HG03066 (cell line): ENCODE results near the gene CAPN2.

Experiments used
- ATAC-seq: cut with Tn5 transposase; IDR thresholded peaks from one replicate; pipeline ENCODE4 v1.9.1; 2021; ENCODE audit warnings: low read depth; ENCODE audit not compliant: unreplicated experiment

The CAPN2 gene

DNA sequence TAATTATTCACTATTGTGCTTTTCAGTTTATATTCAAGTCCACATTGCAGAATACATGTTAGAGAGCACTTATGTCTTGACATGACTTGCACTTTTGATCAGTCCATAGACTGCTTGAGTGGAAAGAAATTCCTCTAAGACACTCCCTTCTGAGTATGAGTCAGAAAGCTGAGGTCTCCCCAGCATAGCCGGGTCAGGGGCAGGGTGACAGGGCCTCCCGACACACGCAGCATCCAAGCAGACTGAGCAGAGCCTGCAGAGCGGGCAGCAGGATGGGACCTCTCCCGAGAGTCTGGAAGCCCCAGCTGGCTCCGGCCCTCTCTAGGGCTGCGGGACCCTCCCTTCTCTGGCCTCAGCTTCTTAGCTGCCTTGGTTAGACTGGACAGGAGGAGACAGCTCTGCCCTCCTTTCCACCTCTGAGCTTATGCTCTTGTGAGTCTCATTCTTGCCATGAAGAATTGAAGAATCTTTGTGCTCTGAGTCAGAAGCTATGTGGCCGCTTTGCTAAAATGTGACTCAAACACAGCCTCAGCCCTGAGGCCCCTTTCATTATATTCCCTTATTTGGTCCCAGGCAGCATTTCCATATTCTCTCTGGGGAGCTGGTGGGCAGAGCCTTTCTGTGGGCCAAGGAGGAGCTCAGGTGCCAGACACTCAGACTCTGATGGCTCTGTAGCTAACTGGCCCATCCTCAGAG, 11.2 kb upstream of the CAPN2 start:
- ATAC-seq: no peak

GRCh38 chr1:223702735-223703667, 9.3 kb upstream of the CAPN2 start:
- no peak for ATAC-seq

- no peak for ATAC-seq
Observed at GRCh38 chr1:223703668-223704013, 8.7 kb upstream of the CAPN2 start.

GRCh38 chr1:223704921-223705878, 7.1 kb upstream of the CAPN2 start:
- ATAC-seq: no peak

DNA sequence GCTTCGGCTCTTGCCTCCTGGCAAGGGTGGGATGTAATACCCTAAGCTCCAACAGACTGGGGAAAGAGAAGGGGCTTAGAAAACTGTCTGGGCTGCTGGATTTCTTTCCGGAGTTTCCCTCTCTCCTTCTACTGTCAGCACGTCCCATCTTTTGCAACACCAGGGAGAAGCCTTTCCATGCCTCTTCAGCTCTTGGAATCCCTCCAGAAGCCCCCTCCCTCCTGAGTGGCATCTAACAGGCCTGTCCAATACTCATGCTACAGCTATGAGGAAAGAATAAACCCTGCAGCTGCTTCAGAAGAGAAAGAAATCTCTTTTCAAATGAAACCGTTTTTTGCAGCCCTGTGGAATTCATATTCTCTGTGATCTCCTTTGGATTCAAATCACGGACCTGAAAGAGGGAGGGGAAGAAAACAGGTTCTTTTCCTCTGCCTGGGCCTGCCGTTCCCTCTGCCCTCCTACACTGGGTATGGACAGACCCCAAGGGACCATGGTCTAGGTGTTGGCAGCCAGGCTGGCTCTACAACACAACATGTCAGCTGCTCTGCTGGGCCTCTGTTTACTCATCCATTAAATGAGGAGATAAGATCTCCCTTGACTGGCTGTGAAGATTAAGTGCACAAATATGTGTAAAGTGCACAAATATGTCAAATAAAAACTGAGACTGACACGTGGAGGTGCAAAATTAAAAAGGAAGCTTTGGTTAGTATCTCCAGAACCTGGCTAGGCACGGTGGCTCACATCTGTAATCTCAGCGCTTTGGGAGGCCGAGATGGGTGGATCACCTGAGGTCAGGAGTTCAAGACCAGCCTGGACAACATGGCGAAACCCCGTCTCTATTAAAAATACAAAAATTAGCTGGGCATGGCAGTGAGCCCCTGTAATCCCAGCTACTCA, 6.0 kb upstream of the CAPN2 start:
- no peak for ATAC-seq

DNA sequence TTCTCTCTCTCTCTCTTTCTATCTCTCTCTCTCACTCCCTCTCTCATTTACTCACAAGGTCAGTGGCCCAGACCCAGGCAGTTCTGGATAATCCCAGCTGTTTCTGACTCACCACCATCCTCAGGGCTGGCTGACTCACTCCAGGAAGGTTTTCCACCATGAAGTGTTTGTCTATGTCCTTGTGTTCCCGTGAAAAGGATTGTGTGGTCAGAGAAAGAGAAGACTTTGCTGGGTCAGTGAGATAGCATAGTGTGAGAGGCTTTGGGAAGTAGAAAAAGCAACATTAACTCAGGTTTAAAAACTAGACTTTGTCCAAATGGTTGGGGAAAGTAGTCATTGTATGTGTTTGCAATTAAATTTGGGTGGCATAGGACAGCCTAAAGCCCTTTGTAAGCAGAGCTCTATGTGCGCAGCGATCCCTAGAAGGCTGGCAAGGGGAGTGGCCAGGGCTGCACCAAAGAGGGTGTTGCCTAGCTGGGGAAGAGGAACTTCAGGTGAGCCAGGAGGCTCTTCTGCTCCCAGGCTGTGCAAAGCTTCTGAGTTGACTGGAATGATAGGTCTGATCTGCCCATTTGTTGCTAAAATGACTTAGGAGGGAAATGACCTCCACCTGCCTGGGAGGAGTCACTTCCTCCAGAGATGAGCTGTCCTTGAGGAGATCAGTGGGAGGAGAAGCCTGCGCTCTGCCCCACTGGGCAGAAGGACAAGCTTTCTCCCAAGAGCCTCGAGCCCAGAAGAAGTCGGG, 4.9 kb upstream of the CAPN2 start:
- no peak for ATAC-seq

DNA sequence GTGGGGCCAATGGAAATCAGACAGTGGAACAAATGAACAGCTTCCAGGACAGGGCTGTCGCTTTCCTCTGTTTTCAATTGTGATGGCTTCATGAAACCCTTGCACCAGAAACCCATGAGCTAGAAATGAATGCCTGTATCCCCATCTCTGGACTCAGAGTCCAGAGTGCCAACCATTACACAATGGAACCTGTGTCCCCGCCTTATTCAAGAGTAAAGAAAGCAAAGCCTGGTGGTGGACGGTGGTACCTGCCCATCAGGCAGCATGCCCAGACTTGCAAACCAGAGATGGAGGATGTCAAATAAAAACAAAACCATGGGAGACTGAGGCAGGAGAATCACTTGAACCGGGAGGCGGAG, 4.4 kb upstream of the CAPN2 start:
- no peak for ATAC-seq

DNA sequence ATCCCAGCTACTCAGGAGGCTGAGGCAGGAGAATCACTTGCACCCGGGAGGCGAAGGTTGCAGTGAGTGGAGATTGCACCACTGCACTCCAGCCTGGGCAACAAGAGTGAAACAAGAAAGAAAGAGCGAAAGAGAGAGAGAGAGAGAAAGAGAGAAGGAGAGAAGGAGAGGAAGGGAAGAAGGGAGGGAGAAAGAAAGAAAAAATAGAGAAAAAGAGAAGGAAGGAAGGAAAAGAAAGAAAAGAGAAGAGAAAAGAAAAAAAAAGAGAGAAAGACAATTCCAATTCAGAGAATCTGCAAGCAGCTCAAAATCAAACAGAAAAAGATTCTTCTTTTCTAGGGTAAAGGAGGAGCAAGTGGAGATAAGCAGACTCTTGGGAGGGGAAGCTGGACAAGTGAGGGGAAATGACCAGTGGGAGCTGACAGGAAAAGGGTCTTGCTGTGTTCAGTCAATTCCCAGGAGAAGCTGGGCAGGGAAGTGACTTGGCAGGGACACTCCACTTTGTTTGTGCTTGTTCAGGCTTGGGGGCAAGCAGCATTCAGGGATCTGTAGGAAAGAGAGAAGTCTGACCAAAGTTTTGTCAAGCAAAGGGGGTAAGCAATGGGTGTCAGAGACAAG, 3.6 kb upstream of the CAPN2 start:
- no peak for ATAC-seq

GRCh38 chr1:223709598-223709997, 2.7 kb upstream of the CAPN2 start:
- ATAC-seq: no peak

DNA sequence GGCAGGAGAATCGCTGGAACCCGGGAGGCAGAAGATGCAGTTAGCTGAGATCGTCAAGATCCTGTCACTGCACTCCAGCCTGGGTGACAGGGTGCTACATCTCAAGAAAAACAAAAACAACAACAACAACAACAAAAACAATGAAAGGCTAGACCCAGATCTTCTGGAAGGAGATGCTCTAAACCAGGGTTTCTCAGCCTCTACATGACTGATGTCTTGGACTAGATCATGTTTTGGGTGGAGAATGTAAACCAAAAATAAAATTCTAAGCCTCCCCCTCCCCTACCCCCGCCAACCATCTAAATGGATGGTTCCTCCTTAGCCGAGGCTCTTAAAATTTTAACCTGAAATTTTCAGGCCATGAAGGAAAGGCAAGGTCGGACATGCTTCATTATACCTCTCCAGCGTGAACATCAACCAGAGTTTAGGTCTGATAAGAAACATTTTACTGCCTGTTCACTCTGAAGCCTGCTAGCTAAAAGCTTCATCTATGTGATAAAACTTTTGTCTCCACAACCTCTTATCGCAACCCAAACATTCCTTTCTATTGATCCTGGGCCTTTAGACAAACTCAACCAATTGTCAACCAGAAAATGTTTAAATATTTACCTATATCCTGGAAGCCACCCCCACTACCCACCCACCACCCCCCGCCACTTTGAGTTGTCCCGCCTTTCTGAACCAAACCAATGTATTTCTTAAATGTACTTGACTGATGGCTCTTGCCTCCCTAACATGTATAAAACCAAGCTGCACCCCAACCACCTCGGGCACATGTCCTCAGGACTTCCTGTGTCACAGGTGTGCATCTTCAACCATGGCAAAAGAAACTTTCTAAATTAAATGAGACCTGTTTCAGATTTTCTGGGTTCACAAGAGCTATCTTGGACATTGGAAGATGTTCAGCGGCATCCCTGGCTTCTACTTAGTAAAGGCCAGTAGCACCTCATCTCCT, 1.9 kb upstream of the CAPN2 start:
- ATAC-seq: no peak

- no peak for ATAC-seq
Observed at GRCh38 chr1:223711173-223711572, 1.2 kb upstream of the CAPN2 start.

- no peak for ATAC-seq
Observed at GRCh38 chr1:223711747-223712193, 569 bp upstream of the CAPN2 start.

DNA sequence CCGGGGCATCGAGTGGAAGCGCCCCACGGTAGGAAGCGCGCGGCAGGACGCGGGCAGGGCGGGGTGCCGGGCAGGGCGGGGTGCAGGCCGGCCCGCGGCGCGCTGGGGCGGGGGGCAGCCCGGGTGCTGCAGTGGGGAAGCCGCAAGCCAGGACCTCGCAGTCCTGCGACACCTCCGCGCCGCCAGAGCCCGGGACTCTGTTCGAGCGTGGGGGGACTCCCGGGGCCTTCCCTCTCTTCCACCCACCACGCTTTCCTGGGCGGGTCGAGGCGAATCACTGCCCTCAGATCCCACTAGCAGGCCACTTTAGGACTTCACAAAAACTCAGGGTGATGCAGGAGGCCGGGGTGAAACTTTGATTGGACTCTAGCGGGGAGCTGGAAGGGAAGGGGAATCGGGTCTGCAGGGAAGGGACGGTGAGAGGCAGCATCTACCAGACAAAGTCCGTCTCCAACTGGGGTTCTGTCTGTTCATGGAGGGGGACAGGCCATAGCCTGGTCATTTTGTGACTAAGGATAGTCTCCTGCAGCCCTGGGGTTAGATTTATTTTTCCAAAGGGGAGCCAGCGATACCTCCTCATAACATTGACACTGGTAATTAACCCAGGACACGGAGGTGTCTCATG, 623 bp downstream of the CAPN2 start:
- ATAC-seq: peak; percentile 21

- no peak for ATAC-seq
Observed at GRCh38 chr1:223713546-223714420, 1.4 kb downstream of the CAPN2 start.

GRCh38 chr1:223714421-223714724, 2.0 kb downstream of the CAPN2 start:
- ATAC-seq: no peak

- ATAC-seq: no peak
Observed at GRCh38 chr1:223714849-223715603, 2.7 kb downstream of the CAPN2 start.
